Mesothelial cell of epicardium (in vitro differentiated cells): ENCODE data around the gene CD6. TPM values are rescaled to one million over a fixed set of nuclear protein-coding genes. Genes with fewer than 3 reads are reported as not detected.

Experiments used
- DNase-seq, 2 experiments: peaks; one replicate each; pipeline ENCODE4 v3.0.0; 2021; ENCODE audit warnings: low spot score in 2 of 2; ENCODE audit not compliant: unreplicated experiment in 2 of 2
- H3K27ac Mint-ChIP-seq: 2 replicates; pipeline ENCODE4 v1.8.0; 2021; ENCODE audit warnings: mixed read lengths
- H3K27me3 Mint-ChIP-seq: 2 replicates; pipeline ENCODE4 v1.8.0; 2021; ENCODE audit warnings: low read depth, mixed read lengths
- H3K36me3 Mint-ChIP-seq: 2 replicates; pipeline ENCODE4 v1.8.0; 2021; ENCODE audit warnings: mixed read lengths
- H3K4me1 Mint-ChIP-seq: 2 replicates; pipeline ENCODE4 v1.8.0; 2021; ENCODE audit warnings: mixed read lengths
- H3K4me3 Mint-ChIP-seq: 2 replicates; pipeline ENCODE4 v1.8.0; 2021; ENCODE audit warnings: mild to moderate bottlenecking, moderate library complexity, mixed read lengths
- H3K9me3 Mint-ChIP-seq: 2 replicates; pipeline ENCODE4 v1.8.0; 2021; ENCODE audit warnings: mixed read lengths
- CTCF ChIP-seq: fragments of 200-600 bp; sonication (generic); IDR thresholded peaks from one replicate; pipeline ENCODE4 v1.5.0; 2021; ENCODE audit warnings: antibody characterized with exemption; ENCODE audit not compliant: unreplicated experiment
- total RNA-seq: library from RNA; stranded (reverse); gene quantifications from 3 replicates; pipeline ENCODE4 v1.2.1, GENCODE V29; 2021

CD6 gene
- total RNA-seq, 1 donor from 2014 or later = 0.31 TPM

DNA sequence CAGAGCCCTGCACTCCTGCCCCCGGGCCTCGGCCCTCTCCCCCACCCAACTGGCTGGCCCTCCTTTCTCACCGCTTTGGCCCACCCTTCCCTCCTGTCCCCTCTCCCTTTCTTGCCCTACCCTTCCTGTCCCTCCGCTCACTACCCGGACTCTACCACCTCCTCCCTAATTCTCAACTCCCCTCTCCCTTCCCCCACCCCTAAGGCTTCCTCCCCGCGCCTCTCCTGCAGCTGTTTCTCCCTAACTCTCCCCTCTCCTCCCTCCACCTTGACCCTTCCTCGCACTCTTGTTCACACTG is 19.9 kb upstream of the CD6 start:
- H3K27ac Mint-ChIP-seq = no peak overlapping the region

GRCh38 chr11:60951904-60952741 is 19.4 kb upstream of the CD6 start, which contains the start of gene SLC15A3:
SLC15A3 (minus strand) TSS chr11:60952176; CDS start chr11:60951551, 625 bp downstream.
- peaks cover 29% of the 10 kb centered on the region for H3K4me1 Mint-ChIP-seq
- TF ChIP-seq CTCF = no peak
- peaks cover 49% of the 10 kb centered on the region for H3K27me3 Mint-ChIP-seq
- H3K27ac Mint-ChIP-seq = peak within 1 kb of the TSS; percentile 77
- no peaks in the 10 kb centered on the region for H3K9me3 Mint-ChIP-seq
- DNase-seq = no peak
- peak within 1 kb of the TSS; percentile 58 for H3K4me3 Mint-ChIP-seq
- no peaks in the 10 kb centered on the region for H3K36me3 Mint-ChIP-seq

More for the DNA sequence above, 19.9 kb upstream of the CD6 start:
- Mint-ChIP-seq H3K4me1 (peaks cover 29% of the 10 kb centered on the region), H3K27me3 (peaks cover 45% of the 10 kb centered on the region), H3K9me3 (no peaks in the 10 kb centered on the region), H3K36me3 (no peaks in the 10 kb centered on the region), H3K4me3 (peak overlapping the region; percentile 58)
- TF ChIP-seq CTCF = no peak
- DNase-seq = no peak

GRCh38 chr11:60952742-60953170 is 18.7 kb upstream of the CD6 start:
- Mint-ChIP-seq H3K4me1 (peaks cover 24% of the 10 kb centered on the region), H3K36me3 (no peaks in the 10 kb centered on the region), H3K4me3 (no peak overlapping the region), H3K9me3 (no peaks in the 10 kb centered on the region), H3K27ac (no peak overlapping the region), H3K27me3 (peaks cover 50% of the 10 kb centered on the region)
- no peak for DNase-seq
- TF ChIP-seq CTCF = no peak

- no peaks in the 10 kb centered on the region for H3K9me3 Mint-ChIP-seq
- no peak overlapping the region for H3K4me3 Mint-ChIP-seq
- peaks cover 14% of the 10 kb centered on the region for H3K4me1 Mint-ChIP-seq
- DNase-seq = no peak
- no peaks in the 10 kb centered on the region for H3K36me3 Mint-ChIP-seq
- peaks cover 45% of the 10 kb centered on the region for H3K27me3 Mint-ChIP-seq
- no peak for TF ChIP-seq CTCF
- H3K27ac Mint-ChIP-seq = no peak overlapping the region
These were observed 17.7 kb upstream of the CD6 start for GRCh38 chr11:60953781-60954180.

- no peaks in the 10 kb centered on the region for H3K36me3 Mint-ChIP-seq
- H3K4me1 Mint-ChIP-seq = peaks cover 20% of the 10 kb centered on the region
These were observed 17.1 kb upstream of the CD6 start for GRCh38 chr11:60954421-60954820.

More at GRCh38 chr11:60954421-60954820, 17.1 kb upstream of the CD6 start:
- TF ChIP-seq CTCF = no peak
- peaks cover 40% of the 10 kb centered on the region for H3K27me3 Mint-ChIP-seq
- H3K9me3 Mint-ChIP-seq = no peaks in the 10 kb centered on the region
- H3K27ac Mint-ChIP-seq = no peak overlapping the region
- DNase-seq = no peak
- no peak overlapping the region for H3K4me3 Mint-ChIP-seq
